ENCODE measurements around the gene RFNG.

RFNG gene

DNA sequence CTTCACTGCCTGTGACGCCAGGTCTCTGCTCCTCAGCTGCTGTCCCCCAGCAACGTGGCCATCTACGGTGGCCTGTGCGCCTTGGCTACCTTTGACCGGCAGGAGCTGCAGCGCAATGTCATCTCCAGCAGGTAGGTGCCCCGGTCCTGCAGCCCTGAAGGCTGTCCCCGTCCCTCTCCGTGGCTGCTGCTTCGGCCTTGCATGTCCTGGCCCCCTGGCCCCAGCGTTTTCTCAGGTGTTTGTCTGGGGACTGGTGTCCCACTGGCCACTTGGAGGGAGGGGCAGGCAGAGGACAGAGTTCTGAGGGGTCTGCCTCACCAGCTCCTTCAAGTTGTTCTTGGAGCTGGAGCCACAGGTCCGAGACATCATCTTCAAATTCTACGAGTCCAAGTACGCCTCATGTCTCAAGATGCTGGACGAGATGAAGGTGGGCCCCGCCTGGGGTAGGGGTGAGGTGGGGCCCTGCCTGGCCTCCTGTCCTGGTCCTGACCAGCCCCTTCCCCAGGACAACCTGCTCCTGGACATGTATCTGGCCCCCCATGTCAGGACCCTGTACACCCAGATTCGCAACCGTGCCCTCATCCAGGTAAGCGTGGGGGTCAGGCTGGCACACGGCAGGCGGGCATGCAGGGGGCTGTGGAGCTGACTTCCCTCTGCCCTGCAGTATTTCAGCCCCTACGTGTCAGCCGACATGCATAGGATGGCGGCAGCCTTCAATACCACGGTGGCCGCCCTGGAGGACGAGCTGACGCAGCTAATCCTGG, 4.5 kb upstream of the RFNG start:
- H3K36me3 ChIP-seq (ENCODE audit: control insufficient read depth, insufficient read depth, low read length): peaks cover 72% of the 10 kb centered on the region
- H3K4me3 ChIP-seq (ENCODE audit: insufficient read depth, low read depth, low read length, poor library complexity, severe bottlenecking): no peak overlapping the region

DNA sequence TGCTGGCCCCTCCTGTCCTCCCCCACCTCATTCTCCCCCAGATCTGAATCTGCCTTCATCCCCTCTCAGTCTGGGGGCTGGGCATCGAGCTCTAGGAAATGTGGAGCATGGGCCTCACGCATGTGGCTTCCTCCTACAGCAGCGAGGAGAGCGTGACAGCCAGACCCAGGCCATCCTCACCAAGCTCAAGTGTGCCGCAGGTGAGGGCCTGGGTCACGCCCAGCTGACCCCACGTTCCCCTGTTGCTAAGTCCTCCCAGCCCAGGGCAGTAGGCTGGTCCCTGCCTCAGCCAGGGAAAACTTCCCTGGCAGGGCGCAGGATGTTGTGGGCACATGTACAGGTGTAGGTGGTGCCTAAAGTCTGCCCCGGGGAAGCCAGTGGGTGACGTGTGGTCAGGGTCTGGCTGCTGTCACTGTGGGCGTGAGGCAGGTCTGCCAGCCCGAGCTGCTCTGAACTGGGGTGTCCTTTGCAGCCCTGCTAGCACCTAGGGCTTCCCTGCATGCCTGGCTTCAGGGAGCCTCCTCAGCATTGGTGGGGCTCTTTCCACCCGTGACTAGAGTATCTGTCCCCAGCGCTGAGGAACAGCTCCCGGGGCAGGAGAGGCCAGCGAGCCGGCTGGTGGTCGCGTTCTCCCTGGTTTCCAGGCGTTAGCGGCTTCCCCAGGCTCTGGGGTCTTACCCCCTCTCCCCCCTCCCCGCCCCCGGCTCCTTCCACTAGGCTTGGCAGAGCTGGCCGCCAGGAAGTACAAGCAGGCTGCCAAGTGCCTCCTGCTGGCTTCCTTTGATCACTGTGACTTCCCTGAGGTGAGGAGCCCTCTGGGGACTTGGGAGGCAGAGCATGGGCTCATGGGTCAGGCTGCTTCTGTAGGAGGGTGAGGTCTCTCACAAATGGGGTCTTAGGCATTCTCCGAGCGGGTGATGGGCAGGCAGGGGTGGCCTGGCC, 3.7 kb upstream of the RFNG start:
- Histone ChIP-seq H3K36me3 (ENCODE audit: control insufficient read depth, insufficient read depth, low read length) (peaks cover 63% of the 10 kb centered on the region), H3K4me3 (ENCODE audit: insufficient read depth, low read depth, low read length, poor library complexity, severe bottlenecking) (no peak overlapping the region), H3K4me1 (ENCODE audit: control insufficient read depth, insufficient read depth, low read length, poor library complexity, severe bottlenecking) (peaks cover 23% of the 10 kb centered on the region), H3K27me3 (replicated peaks; ENCODE audit: control insufficient read depth, insufficient read depth, low read length, poor library complexity, severe bottlenecking) (no peaks in the 10 kb centered on the region), H3K9me3 (ENCODE audit: control insufficient read depth, low read length) (no peaks in the 10 kb centered on the region), H3K27ac (ENCODE audit: insufficient read depth, low read length, poor library complexity, severe bottlenecking) (no peak overlapping the region)
- DNase-seq: no peak

More for the DNA sequence above, 4.5 kb upstream of the RFNG start:
- Histone ChIP-seq H3K27ac (ENCODE audit: insufficient read depth, low read length, poor library complexity, severe bottlenecking) (no peak overlapping the region), H3K9me3 (ENCODE audit: control insufficient read depth, low read length) (no peaks in the 10 kb centered on the region), H3K4me1 (ENCODE audit: control insufficient read depth, insufficient read depth, low read length, poor library complexity, severe bottlenecking) (peaks cover 16% of the 10 kb centered on the region), H3K27me3 (replicated peaks; ENCODE audit: control insufficient read depth, insufficient read depth, low read length, poor library complexity, severe bottlenecking) (no peaks in the 10 kb centered on the region)
- no peak for DNase-seq

GRCh38 chr17:82054351-82055022, 2.9 kb upstream of the RFNG start:
- no peak overlapping the region for H3K4me3 ChIP-seq (ENCODE audit: insufficient read depth, low read depth, low read length, poor library complexity, severe bottlenecking)
- H3K9me3 ChIP-seq (ENCODE audit: control insufficient read depth, low read length): no peaks in the 10 kb centered on the region
- H3K27ac ChIP-seq (ENCODE audit: insufficient read depth, low read length, poor library complexity, severe bottlenecking): no peak overlapping the region
- H3K27me3 ChIP-seq (replicated peaks; ENCODE audit: control insufficient read depth, insufficient read depth, low read length, poor library complexity, severe bottlenecking): no peaks in the 10 kb centered on the region
- H3K36me3 ChIP-seq (ENCODE audit: control insufficient read depth, insufficient read depth, low read length): peaks cover 55% of the 10 kb centered on the region
- peaks cover 25% of the 10 kb centered on the region for H3K4me1 ChIP-seq (ENCODE audit: control insufficient read depth, insufficient read depth, low read length, poor library complexity, severe bottlenecking)
- DNase-seq: no peak

- H3K4me1 ChIP-seq (ENCODE audit: control insufficient read depth, insufficient read depth, low read length, poor library complexity, severe bottlenecking): peaks cover 25% of the 10 kb centered on the region
- no peak overlapping the region for H3K4me3 ChIP-seq (ENCODE audit: insufficient read depth, low read depth, low read length, poor library complexity, severe bottlenecking)
- no peaks in the 10 kb centered on the region for H3K27me3 ChIP-seq (replicated peaks; ENCODE audit: control insufficient read depth, insufficient read depth, low read length, poor library complexity, severe bottlenecking)
- H3K27ac ChIP-seq (ENCODE audit: insufficient read depth, low read length, poor library complexity, severe bottlenecking): no peak overlapping the region
- H3K9me3 ChIP-seq (ENCODE audit: control insufficient read depth, low read length): no peaks in the 10 kb centered on the region
- DNase-seq: no peak
- peaks cover 47% of the 10 kb centered on the region for H3K36me3 ChIP-seq (ENCODE audit: control insufficient read depth, insufficient read depth, low read length)
These were observed 2.1 kb upstream of the RFNG start for GRCh38 chr17:82053556-82054263.

DNA sequence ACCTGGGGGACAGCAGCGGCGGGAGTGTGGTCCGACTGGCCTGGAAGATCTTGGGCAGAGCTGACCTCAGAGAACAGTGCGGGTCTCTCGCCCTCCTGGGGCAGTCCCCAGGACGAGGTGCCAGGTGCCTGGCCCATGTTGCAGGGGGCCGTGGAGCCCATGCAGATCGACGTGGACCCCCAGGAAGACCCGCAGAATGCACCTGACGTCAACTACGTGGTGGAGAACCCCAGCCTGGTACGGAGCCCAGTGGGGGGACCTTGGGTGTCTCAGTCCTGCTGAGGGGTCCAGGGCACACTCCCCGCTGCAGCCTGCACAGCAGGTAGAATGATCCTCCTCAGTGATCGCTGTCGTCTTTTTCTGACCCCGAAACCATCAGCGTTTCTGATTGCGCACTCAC, 1.5 kb upstream of the RFNG start:
- DNase-seq: no peak
- peak overlapping the region; percentile 71 for H3K4me3 ChIP-seq (ENCODE audit: insufficient read depth, low read depth, low read length, poor library complexity, severe bottlenecking)
- H3K27ac ChIP-seq (ENCODE audit: insufficient read depth, low read length, poor library complexity, severe bottlenecking): no peak overlapping the region
- H3K36me3 ChIP-seq (ENCODE audit: control insufficient read depth, insufficient read depth, low read length): peaks cover 42% of the 10 kb centered on the region
- no peaks in the 10 kb centered on the region for H3K27me3 ChIP-seq (replicated peaks; ENCODE audit: control insufficient read depth, insufficient read depth, low read length, poor library complexity, severe bottlenecking)
- no peaks in the 10 kb centered on the region for H3K9me3 ChIP-seq (ENCODE audit: control insufficient read depth, low read length)
- H3K4me1 ChIP-seq (ENCODE audit: control insufficient read depth, insufficient read depth, low read length, poor library complexity, severe bottlenecking): peaks cover 25% of the 10 kb centered on the region

- Histone ChIP-seq H3K4me3 (ENCODE audit: insufficient read depth, low read depth, low read length, poor library complexity, severe bottlenecking) (peak overlapping the region; percentile 71), H3K4me1 (ENCODE audit: control insufficient read depth, insufficient read depth, low read length, poor library complexity, severe bottlenecking) (peaks cover 25% of the 10 kb centered on the region), H3K27me3 (replicated peaks; ENCODE audit: control insufficient read depth, insufficient read depth, low read length, poor library complexity, severe bottlenecking) (no peaks in the 10 kb centered on the region), H3K9me3 (ENCODE audit: control insufficient read depth, low read length) (no peaks in the 10 kb centered on the region), H3K27ac (ENCODE audit: insufficient read depth, low read length, poor library complexity, severe bottlenecking) (no peak overlapping the region), H3K36me3 (ENCODE audit: control insufficient read depth, insufficient read depth, low read length) (peaks cover 38% of the 10 kb centered on the region)
- no peak for DNase-seq
These were observed 1.0 kb upstream of the RFNG start for GRCh38 chr17:82052638-82053059.

GRCh38 chr17:82050761-82051641, 610 bp downstream of the RFNG start:
- no peak overlapping the region for H3K27ac ChIP-seq (ENCODE audit: insufficient read depth, low read length, poor library complexity, severe bottlenecking)

GRCh38 chr17:82050152-82050760, 1.4 kb downstream of the RFNG start:
- Histone ChIP-seq H3K4me1 (ENCODE audit: control insufficient read depth, insufficient read depth, low read length, poor library complexity, severe bottlenecking) (peaks cover 25% of the 10 kb centered on the region), H3K9me3 (ENCODE audit: control insufficient read depth, low read length) (no peaks in the 10 kb centered on the region), H3K27me3 (replicated peaks; ENCODE audit: control insufficient read depth, insufficient read depth, low read length, poor library complexity, severe bottlenecking) (no peaks in the 10 kb centered on the region), H3K36me3 (ENCODE audit: control insufficient read depth, insufficient read depth, low read length) (peaks cover 23% of the 10 kb centered on the region), H3K27ac (ENCODE audit: insufficient read depth, low read length, poor library complexity, severe bottlenecking) (no peak overlapping the region), H3K4me3 (ENCODE audit: insufficient read depth, low read depth, low read length, poor library complexity, severe bottlenecking) (peak overlapping the region; percentile 50)
- no peak for DNase-seq

More at GRCh38 chr17:82050761-82051641, 610 bp downstream of the RFNG start:
- H3K4me3 ChIP-seq (ENCODE audit: insufficient read depth, low read depth, low read length, poor library complexity, severe bottlenecking): peak overlapping the region; percentile 50
- H3K4me1 ChIP-seq (ENCODE audit: control insufficient read depth, insufficient read depth, low read length, poor library complexity, severe bottlenecking): peaks cover 25% of the 10 kb centered on the region
- H3K9me3 ChIP-seq (ENCODE audit: control insufficient read depth, low read length): no peaks in the 10 kb centered on the region
- no peaks in the 10 kb centered on the region for H3K27me3 ChIP-seq (replicated peaks; ENCODE audit: control insufficient read depth, insufficient read depth, low read length, poor library complexity, severe bottlenecking)
- no peak for DNase-seq
- H3K36me3 ChIP-seq (ENCODE audit: control insufficient read depth, insufficient read depth, low read length): peaks cover 26% of the 10 kb centered on the region

All from effector memory CD4-positive, alpha-beta T cell (primary cell).